HCT116 (cell line): ENCODE data around the gene ABHD17B. TPM values are rescaled to one million over a fixed set of nuclear protein-coding genes. Genes with fewer than 3 reads are reported as not detected.

Experiments
- ATAC-seq: fragments of 200-7000 bp; cut with Tn5 transposase; 2 replicates; pipeline ENCODE4 v1.9.1; 2020; ENCODE audit warnings: mild to moderate bottlenecking, moderate library complexity
- BruUV-seq: library from RNA; stranded (reverse); fragments of 400-500 nt; replicated peaks from 2 replicates; lab custom pipeline; 2021; lab: Mats Ljungman, UMichigan
- CTCF ChIA-PET: fragments of 300-600 bp; sonication (Branson Sonifier 250); formaldehyde crosslinking; loops from one replicate; lab custom pipeline; 2021; ENCODE audit warnings: antibody characterized with exemption; lab: Charles Lee
- POLR2A ChIA-PET: fragments of 300-600, 350-600 bp; sonication (Branson Sonifier 250); formaldehyde crosslinking; loops from one replicate; lab custom pipeline; 2021; ENCODE audit warnings: antibody characterized with exemption; lab: Charles Lee
- RAD21 ChIA-PET, 2 experiments: fragments of 300-600 bp; sonication (Branson Sonifier 250); formaldehyde crosslinking; loops; one replicate each; lab custom pipeline; 2023; ENCODE audit warnings: low total read pairs in 2 of 2; ENCODE audit not compliant: uncharacterized antibody in 2 of 2, unreplicated experiment in 2 of 2, low non-redundant PET in 1 of 2; lab: Charles Lee
- DNase-seq: peaks from one replicate; pipeline ENCODE4 v3.0.0-alpha.2; 2010; ENCODE audit warnings: low read depth, low spot score
- H2AFZ ChIP-seq: fragments of 200-600 bp; shearing (Covaris generic), sonication (generic); 2 replicates; pipeline ENCODE4 v1.6.1; 2017; ENCODE audit warnings: low read depth, mixed run types, mixed read lengths, antibody characterized with exemption, low read length; ENCODE audit not compliant: poor library complexity, severe bottlenecking
- H3K27ac ChIP-seq: 2 replicates; pipeline ENCODE4 v1.5.1; 2012; ENCODE audit warnings: low read depth, low read length
- H3K27me3 ChIP-seq: fragments of 200-600 bp; sonication (generic); 2 replicates; pipeline ENCODE4 v1.6.1; 2016; ENCODE audit warnings: mixed run types, low read length, mixed read lengths; ENCODE audit not compliant: insufficient read depth
- H3K36me3 ChIP-seq, 2 experiments: fragments of 200-500 bp in 1 of 2; fragments of 200-600 bp in 1 of 2; sonication (Bioruptor generic) in 1 of 2; sonication (generic) in 1 of 2; 2 replicates each; pipeline versions ENCODE4 v1.5.1 to v1.6.1; 2014 to 2016; ENCODE audit warnings: low read length in 2 of 2, inconsistent platforms in 1 of 2, mixed read lengths in 1 of 2, mixed run types in 1 of 2; ENCODE audit not compliant: insufficient read depth in 2 of 2, control insufficient read depth in 1 of 2
- H3K4me1 ChIP-seq, 2 experiments: fragments of 200-600 bp in 1 of 2; sonication (generic) in 1 of 2; 2 replicates each; pipeline versions ENCODE4 v1.5.1 to v1.6.1; 2012 to 2017; ENCODE audit warnings: low read length in 2 of 2, inconsistent platforms in 1 of 2, mild to moderate bottlenecking in 1 of 2, mixed read lengths in 1 of 2, mixed run types in 1 of 2, moderate library complexity in 1 of 2; ENCODE audit not compliant: insufficient read depth in 2 of 2, control insufficient read depth in 1 of 2
- H3K4me2 ChIP-seq: fragments of 200-600 bp; sonication (generic); 2 replicates; pipeline ENCODE4 v1.6.1; 2017; ENCODE audit warnings: mixed run types, low read length, mixed read lengths
- H3K4me3 ChIP-seq, 2 experiments: fragments of 200-600 bp in 1 of 2; sonication (generic) in 1 of 2; replicated peaks in 1 of 2; 2 replicates each; pipeline ENCODE4 v1.5.1; 2011 to 2016; ENCODE audit warnings: low read length in 2 of 2, control low read depth in 1 of 2, low read depth in 1 of 2, mild to moderate bottlenecking in 1 of 2, mixed read lengths in 1 of 2, mixed run types in 1 of 2
- H3K79me2 ChIP-seq: fragments of 200-600 bp; sonication (generic); 2 replicates; pipeline ENCODE4 v1.6.1; 2017; ENCODE audit warnings: mild to moderate bottlenecking, mixed run types, low read length, moderate library complexity, mixed read lengths; ENCODE audit not compliant: insufficient read depth
- H3K9ac ChIP-seq: fragments of 200-600 bp; sonication (generic); 2 replicates; pipeline ENCODE4 v1.6.1; 2016; ENCODE audit warnings: low read length, mixed read lengths
- H3K9me2 ChIP-seq: fragments of 200-600 bp; sonication (generic), shearing (Covaris generic); 2 replicates; pipeline ENCODE4 v1.6.1; 2017; ENCODE audit warnings: mixed run types, mild to moderate bottlenecking, moderate library complexity; ENCODE audit not compliant: insufficient read depth
- H3K9me3 ChIP-seq, 2 experiments: fragments of 200-500 bp in 1 of 2; fragments of 200-600 bp in 1 of 2; sonication (Bioruptor generic) in 1 of 2; sonication (generic) in 1 of 2; 2 replicates each; pipeline ENCODE4 v1.6.1; 2014 to 2017; ENCODE audit warnings: low read length in 2 of 2, mixed read lengths in 2 of 2, inconsistent platforms in 1 of 2, low read depth in 1 of 2, mild to moderate bottlenecking in 1 of 2, mixed run types in 1 of 2, moderate library complexity in 1 of 2; ENCODE audit not compliant: control insufficient read depth in 1 of 2, insufficient read depth in 1 of 2
- H4K20me1 ChIP-seq: fragments of 200-600 bp; sonication (generic), shearing (Covaris generic); 2 replicates; pipeline ENCODE4 v1.6.1; 2017; ENCODE audit warnings: mixed run types, mild to moderate bottlenecking, moderate library complexity; ENCODE audit not compliant: insufficient read depth
- ATF3 ChIP-seq: IDR thresholded peaks from 2 replicates; pipeline ENCODE4 v1.6.1; 2012
- CEBPB ChIP-seq: IDR thresholded peaks from 2 replicates; pipeline ENCODE4 v1.6.1; 2012; ENCODE audit warnings: low read depth
- CTCF ChIP-seq, 3 experiments: fragments of 200-600 bp in 1 of 3; sonication (generic) in 1 of 3; IDR thresholded peaks in 2 of 3; conservative IDR thresholded peaks in 1 of 3; 2 replicates each; pipeline ENCODE4 v1.5.1; 2012 to 2017; ENCODE audit warnings: low read depth in 2 of 3, low read length in 2 of 3, antibody characterized with exemption in 1 of 3, borderline replicate concordance in 1 of 3, control low read depth in 1 of 3, mild to moderate bottlenecking in 1 of 3, mixed read lengths in 1 of 3, mixed run types in 1 of 3, moderate library complexity in 1 of 3; ENCODE audit not compliant: insufficient read depth in 1 of 3
- EGR1 ChIP-seq: IDR thresholded peaks from 2 replicates; pipeline ENCODE4 v1.6.1; 2012; ENCODE audit warnings: low read depth
- ELF1 ChIP-seq: IDR thresholded peaks from 2 replicates; pipeline ENCODE4 v1.6.1; 2012; ENCODE audit warnings: low read depth, borderline replicate concordance
- EZH2 ChIP-seq: fragments of 200-600 bp; sonication (generic); IDR thresholded peaks from 2 replicates; pipeline ENCODE4 v1.6.1; 2017; ENCODE audit warnings: antibody characterized with exemption, mixed run types
- FOSL1 ChIP-seq: IDR thresholded peaks from 2 replicates; pipeline ENCODE4 v1.6.1; 2012; ENCODE audit warnings: low read depth
- JUND ChIP-seq: IDR thresholded peaks from 2 replicates; pipeline ENCODE4 v1.6.1; 2012
- POLR2A ChIP-seq: IDR thresholded peaks from 2 replicates; pipeline ENCODE4 v1.7.0; 2011; ENCODE audit warnings: borderline replicate concordance; ENCODE audit not compliant: insufficient read depth, insufficient read length; ENCODE audit errors: extremely low read depth
- ZFX ChIP-seq: fragments of 450-650 bp; IDR thresholded peaks from 2 replicates; pipeline ENCODE4 v1.6.1; 2017
- ZNF274 ChIP-seq: fragments of 200-500 bp; sonication (Bioruptor generic); IDR thresholded peaks from 2 replicates; pipeline ENCODE4 v1.6.1; 2014; ENCODE audit warnings: mild to moderate bottlenecking, low read depth, low read length, inconsistent platforms
- intact Hi-C: fragments of 100-400 bp; cut with micrococcal nuclease; formaldehyde crosslinking; loops from 2 replicates; pipeline ENCODE4 v1.10.0; 2022
- total RNA-seq: library from RNA; stranded (reverse); gene quantifications from one replicate; pipeline ENCODE4 v1.2.1, GENCODE V29; 2021; ENCODE audit not compliant: unreplicated experiment

Gene ABHD17B
- total RNA-seq, 1 experiment from 2014 or later: 17.0 TPM

- Histone ChIP-seq H3K4me3 (no peak overlapping the region), H3K9ac (no peak overlapping the region), H4K20me1 (peaks cover 3% of the 10 kb centered on the region; the same call in 1 of the 2 replicates), H3K27me3 (no peaks in the 10 kb centered on the region), H3K4me1 (no peaks in the 10 kb centered on the region), H3K9me3 (peaks cover 6 to 7% of the 10 kb centered on the region in 2 experiments; a peak in 3 of 4 replicates), H3K79me2 (no peaks in the 10 kb centered on the region), H3K9me2 (no peaks in the 10 kb centered on the region), H3K36me3 (no peaks in the 10 kb centered on the region), H3K27ac (no peak overlapping the region), H2AFZ (no peak overlapping the region), H3K4me2 (no peak overlapping the region)
- DNase-seq (no peak), ATAC-seq (no peak)
- ChIA-PET POLR2A (no interaction called here), CTCF (no interaction called here), RAD21 (no interaction called here)
- BruUV-seq: no TSS peak
- no peak for TF ChIP-seq CTCF (IDR thresholded peaks at IDR 0.05 in 2 of 3, conservative IDR thresholded peaks at IDR 0.05 in 1 of 3; ENCODE audit: borderline replicate concordance in 1 of 3, insufficient read depth in 1 of 3, low read depth in 2 of 3, low read length in 2 of 3)
- TF ChIP-seq CEBPB: no peak
- no peak for TF ChIP-seq JUND
- no peak for TF ChIP-seq EGR1
- intact Hi-C loops: no loop called here
These were observed 53.8 kb downstream of the ABHD17B start for GRCh38 chr9:71857159-71857558.

GRCh38 chr9:71854811-71855210 is 56.2 kb downstream of the ABHD17B start:
- H2AFZ ChIP-seq: no peak overlapping the region
- H4K20me1 ChIP-seq: peaks cover 3% of the 10 kb centered on the region; the same call in 1 of the 2 replicates
- no peak overlapping the region for H3K4me3 ChIP-seq
- no TSS peak for BruUV-seq
- ATAC-seq: no peak
- TF ChIP-seq FOSL1 (no peak), ELF1 (no peak), ZFX (no peak), EGR1 (no peak), ZNF274 (no peak), ATF3 (no peak), POLR2A (no peak), EZH2 (no peak)
- ChIA-PET POLR2A (no interaction called here), CTCF (no interaction called here), RAD21 (no interaction called here)
- no peak overlapping the region for H3K4me2 ChIP-seq
- H3K79me2 ChIP-seq: no peaks in the 10 kb centered on the region
- H3K9ac ChIP-seq: no peak overlapping the region
- no peaks in the 10 kb centered on the region for H3K9me2 ChIP-seq
- H3K4me1 ChIP-seq: no peaks in the 10 kb centered on the region
- H3K27me3 ChIP-seq: no peaks in the 10 kb centered on the region
- H3K36me3 ChIP-seq: no peaks in the 10 kb centered on the region
- H3K27ac ChIP-seq: no peak overlapping the region
- no peak for DNase-seq
- intact Hi-C loops: no loop called here
- H3K9me3 ChIP-seq: peaks cover 4 to 5% of the 10 kb centered on the region in 2 experiments; a peak in 3 of 4 replicates
